Measurements from ENCODE around the gene SMIM10L2A.
"Not testable (repeated sequence)": the region's sequence is repeated elsewhere in the genome, so short reads cannot be mapped to it uniquely, and the experiment has no call there.

Gene SMIM10L2A

GRCh38 chrX:135461756-135462155, 40.0 kb downstream of the SMIM10L2A start:
- not testable (repeated sequence) for DNase-seq

- DNase-seq: peak in 1 of 2 donors; percentile 3
These were observed 42.2 kb downstream of the SMIM10L2A start for GRCh38 chrX:135463937-135464336.

GRCh38 chrX:135476378-135476777, 54.6 kb downstream of the SMIM10L2A start:
- DNase-seq: no peak

GRCh38 chrX:135477576-135477975, 55.8 kb downstream of the SMIM10L2A start:
- DNase-seq: peak; percentile 17 to 55

Data from CD4-positive, alpha-beta T cell treated with Interferon alpha-2 for 1 hour (primary cell).